Neuronal stem cell (in vitro differentiated cells): ENCODE data around the gene CISD3. TPM values are rescaled to one million over a fixed set of nuclear protein-coding genes. Genes with fewer than 3 reads are reported as not detected.

Experiments
- DNase-seq: peaks from one replicate; pipeline ENCODE4 v3.0.0-alpha.2; 2013; ENCODE audit warnings: low spot score
- H2AFZ ChIP-seq: one replicate; pipeline ENCODE4 v1.6.1; 2013; ENCODE audit warnings: mild to moderate bottlenecking, low read length, inconsistent platforms
- H2AK5ac ChIP-seq: 2 replicates; pipeline ENCODE4 v1.6.1; 2013; ENCODE audit warnings: low read depth, mild to moderate bottlenecking, inconsistent platforms, low read length, moderate library complexity, mixed read lengths
- H2BK120ac ChIP-seq: 2 replicates; pipeline ENCODE4 v1.6.1; 2013; ENCODE audit warnings: low read depth, mild to moderate bottlenecking, inconsistent platforms, low read length, moderate library complexity, mixed read lengths
- H2BK12ac ChIP-seq: one replicate; pipeline ENCODE4 v1.6.1; 2013; ENCODE audit warnings: low read length, inconsistent platforms
- H2BK15ac ChIP-seq: 2 replicates; pipeline ENCODE4 v1.6.1; 2013; ENCODE audit warnings: mild to moderate bottlenecking, low read length, inconsistent platforms, mixed read lengths
- H2BK5ac ChIP-seq: one replicate; pipeline ENCODE4 v1.6.1; 2013; ENCODE audit warnings: inconsistent platforms, mild to moderate bottlenecking, low read length, moderate library complexity
- H3K14ac ChIP-seq: one replicate; pipeline ENCODE4 v1.6.1; 2013; ENCODE audit warnings: low read length, inconsistent platforms
- H3K18ac ChIP-seq: 2 replicates; pipeline ENCODE4 v1.6.1; 2013; ENCODE audit warnings: low read length, inconsistent platforms
- H3K23ac ChIP-seq: 2 replicates; pipeline ENCODE4 v1.6.1; 2013; ENCODE audit warnings: low read depth, mild to moderate bottlenecking, mixed read lengths, low read length, inconsistent platforms; ENCODE audit not compliant: poor library complexity
- H3K27ac ChIP-seq: replicated peaks from 3 replicates; pipeline ENCODE4 v1.5.1; 2013; ENCODE audit warnings: low read length, inconsistent platforms
- H3K27me3 ChIP-seq, 3 experiments: 2 replicates each; pipeline ENCODE4 v1.6.1; 2013; ENCODE audit warnings: low read length in 3 of 3, mild to moderate bottlenecking in 2 of 3, inconsistent platforms in 1 of 3, low read depth in 1 of 3, mixed read lengths in 1 of 3, moderate library complexity in 1 of 3; ENCODE audit not compliant: control insufficient read depth in 3 of 3, insufficient read depth in 3 of 3
- H3K36me3 ChIP-seq, 2 donors: replicated peaks in 1 of 2; 2 replicates each; pipeline ENCODE4 v1.6.1; 2013; ENCODE audit warnings: low read length in 2 of 2; ENCODE audit not compliant: control insufficient read depth in 2 of 2, insufficient read depth in 2 of 2
- H3K4ac ChIP-seq: 2 replicates; pipeline ENCODE4 v1.6.1; 2013; ENCODE audit warnings: inconsistent platforms, mild to moderate bottlenecking, low read length, moderate library complexity
- H3K4me1 ChIP-seq, 2 donors: 1 replicate in 1 of 2; 2 replicates in 1 of 2; pipeline ENCODE4 v1.6.1; 2013; ENCODE audit warnings: low read length in 2 of 2, low read depth in 1 of 2; ENCODE audit not compliant: control insufficient read depth in 2 of 2, insufficient read depth in 1 of 2
- H3K4me2 ChIP-seq: one replicate; pipeline ENCODE4 v1.6.1; 2013; ENCODE audit warnings: mild to moderate bottlenecking, low read length, inconsistent platforms; ENCODE audit not compliant: insufficient read depth, poor library complexity, severe bottlenecking
- H3K4me3 ChIP-seq, 2 donors: 2 replicates each; pipeline ENCODE4 v1.5.1; 2013; ENCODE audit warnings: low read length in 2 of 2, mild to moderate bottlenecking in 2 of 2, inconsistent platforms in 1 of 2, moderate library complexity in 1 of 2
- H3K79me1 ChIP-seq: one replicate; pipeline ENCODE4 v1.6.1; 2013; ENCODE audit warnings: low read depth, mild to moderate bottlenecking, inconsistent platforms, low read length, moderate library complexity
- H3K9ac ChIP-seq: one replicate; pipeline ENCODE4 v1.6.1; 2013; ENCODE audit warnings: mild to moderate bottlenecking, low read depth, low read length, inconsistent platforms; ENCODE audit not compliant: poor library complexity
- H3K9me3 ChIP-seq, 2 donors: replicated peaks in 1 of 2; 2 replicates each; pipeline versions ENCODE3 to v1.6.1; 2013; ENCODE audit warnings: low read length in 2 of 2, mild to moderate bottlenecking in 2 of 2, inconsistent platforms in 1 of 2, low read depth in 1 of 2, mixed read lengths in 1 of 2, moderate library complexity in 1 of 2; ENCODE audit not compliant: control insufficient read depth in 2 of 2, insufficient read depth in 1 of 2
- H4K8ac ChIP-seq: one replicate; pipeline ENCODE4 v1.6.1; 2013; ENCODE audit warnings: low read depth, mild to moderate bottlenecking, inconsistent platforms, low read length, moderate library complexity
- H4K91ac ChIP-seq: one replicate; pipeline ENCODE4 v1.6.1; 2013; ENCODE audit warnings: low read length, low read depth, mild to moderate bottlenecking, inconsistent platforms; ENCODE audit not compliant: poor library complexity
- WGBS, 2 donors: extraction: QIAGEN DNeasy Blood & Tissue Kit; methylation state at CpG; one replicate each; pipeline ENCODE4 v1.1.7; 2013; ENCODE audit warnings: missing lambda C conversion rate in 2 of 2, mixed read lengths in 1 of 2; ENCODE audit not compliant: insufficient read length in 2 of 2, insufficient replicate concordance in 1 of 2; ENCODE audit errors: extremely low coverage in 2 of 2; 5-methylcytosine and 5-hydroxymethylcytosine counted together
- polyA plus RNA-seq, 2 experiments: library from polyadenylated mRNA; stranded (reverse); fragments of 200-250 nt; gene quantifications; one replicate each; pipeline ENCODE4 v1.2.3, GENCODE V29; 2013

CISD3 gene
- polyA plus RNA-seq (2013, experiment 1 of 2), result 4.7 TPM
- 4.8 TPM for polyA plus RNA-seq (2013, experiment 2 of 2)

- H3K4me1 ChIP-seq, result peaks cover 9 to 12% of the 10 kb centered on the region in 2 donors
- H2BK15ac ChIP-seq, result no peak within 1 kb of the TSS
- H3K9me3 ChIP-seq, result no peaks in the 10 kb centered on the region
- peaks cover 17 to 49% of the 10 kb centered on the region in 2 donors for H3K36me3 ChIP-seq
- H2BK120ac ChIP-seq, result no peak within 1 kb of the TSS
- peak within 1 kb of the TSS; percentile 89 for H3K4me2 ChIP-seq
- H3K27me3 ChIP-seq, result no peaks in the 10 kb centered on the region
- peak; percentile 84 for DNase-seq
- H3K4me3 ChIP-seq, result peak within 1 kb of the TSS; percentile 53 to 82
- H4K91ac ChIP-seq, result no peak within 1 kb of the TSS
- peak within 1 kb of the TSS; percentile 88 for H2AFZ ChIP-seq
- peak within 1 kb of the TSS; percentile 86 for H3K4ac ChIP-seq
- no peak within 1 kb of the TSS for H2BK5ac ChIP-seq
- no peaks in the 10 kb centered on the region for H3K79me1 ChIP-seq
- no peak within 1 kb of the TSS for H2BK12ac ChIP-seq
- peak within 1 kb of the TSS; percentile 74 for H4K8ac ChIP-seq
- H3K18ac ChIP-seq, result peak within 1 kb of the TSS; percentile 91
- H3K14ac ChIP-seq, result peak within 1 kb of the TSS; percentile 99
- H3K27ac ChIP-seq, result peak within 1 kb of the TSS; percentile 54
- H2AK5ac ChIP-seq, result peak within 1 kb of the TSS; percentile 28
- no peak within 1 kb of the TSS for H3K23ac ChIP-seq
- no CpG with 5 or more reads among the region's 92 CpGs for WGBS, 2 donors
- H3K9ac ChIP-seq, result peak within 1 kb of the TSS; percentile 94
Observed at GRCh38 chr17:38729886-38730525, at the start of gene CISD3. Gene CISD3 (plus strand): TSS chr17:38730341. CDS start chr17:38730359, 18 bp downstream.

DNA sequence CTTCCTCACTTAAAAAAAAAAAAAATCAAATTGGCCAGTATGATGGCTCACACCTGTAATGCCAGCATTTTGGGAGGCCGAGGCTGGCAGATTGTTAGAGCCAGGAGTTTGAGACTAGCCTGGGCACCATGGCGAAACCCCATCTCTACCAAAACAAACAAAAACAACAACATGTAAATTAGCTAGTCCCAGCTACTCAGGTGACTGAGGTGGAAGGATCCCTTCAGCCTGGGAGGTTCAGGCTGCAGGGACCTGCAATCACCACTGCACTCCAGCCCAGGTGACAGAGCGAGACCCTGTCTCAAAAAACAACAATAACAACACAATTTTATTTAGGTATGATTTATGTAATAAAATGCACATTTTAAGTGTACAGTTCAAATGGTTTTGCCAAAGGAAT is 49.0 kb upstream of the CISD3 start:
- no peak overlapping the region for H3K4ac ChIP-seq
- no peak overlapping the region for H3K27ac ChIP-seq
- no peak overlapping the region for H2BK5ac ChIP-seq
- no peak for DNase-seq
- no peaks in the 10 kb centered on the region for H3K36me3 ChIP-seq
- no peak overlapping the region for H3K23ac ChIP-seq
- no CpG with 5 or more reads among the region's 3 CpGs for WGBS, 2 donors
- H3K14ac ChIP-seq, result no peak overlapping the region
- no peaks in the 10 kb centered on the region for H3K79me1 ChIP-seq
- H2AK5ac ChIP-seq, result no peak overlapping the region
- no peak overlapping the region for H2BK12ac ChIP-seq
- H3K9ac ChIP-seq, result no peak overlapping the region
- H3K4me1 ChIP-seq, result no peaks in the 10 kb centered on the region
- H2BK15ac ChIP-seq, result no peak overlapping the region
- H4K8ac ChIP-seq, result no peak overlapping the region
- no peak overlapping the region for H3K4me3 ChIP-seq
- no peak overlapping the region for H3K18ac ChIP-seq
- no peak overlapping the region for H3K4me2 ChIP-seq
- no peak overlapping the region for H4K91ac ChIP-seq
- no peaks in the 10 kb centered on the region for H3K9me3 ChIP-seq
- H2AFZ ChIP-seq, result no peak overlapping the region
- H2BK120ac ChIP-seq, result no peak overlapping the region
- H3K27me3 ChIP-seq, result peaks cover 0 to 2% (median 0%) of the 10 kb centered on the region in 3 experiments

- no peak overlapping the region for H4K8ac ChIP-seq
- no peak overlapping the region for H2BK15ac ChIP-seq
- H4K91ac ChIP-seq, result no peak overlapping the region
- WGBS, 2 donors, result no CpG with 5 or more reads among the region's 12 CpGs
- H3K4me3 ChIP-seq, result no peak overlapping the region
- H2BK120ac ChIP-seq, result no peak overlapping the region
- no peak overlapping the region for H3K27ac ChIP-seq
- no peak overlapping the region for H2AK5ac ChIP-seq
- peak overlapping the region; percentile 17 for H3K23ac ChIP-seq
- H3K14ac ChIP-seq, result no peak overlapping the region
- no peak for DNase-seq
- peak overlapping the region; percentile 55 for H2AFZ ChIP-seq
- H3K9ac ChIP-seq, result no peak overlapping the region
- H3K4ac ChIP-seq, result no peak overlapping the region
- H3K27me3 ChIP-seq, result no peaks in the 10 kb centered on the region
- no peak overlapping the region for H2BK12ac ChIP-seq
- no peak overlapping the region for H3K18ac ChIP-seq
- H3K36me3 ChIP-seq, result no peaks in the 10 kb centered on the region
- H2BK5ac ChIP-seq, result no peak overlapping the region
- no peaks in the 10 kb centered on the region for H3K9me3 ChIP-seq
- H3K79me1 ChIP-seq, result no peaks in the 10 kb centered on the region
- H3K4me2 ChIP-seq, result no peak overlapping the region
- H3K4me1 ChIP-seq, result no peaks in the 10 kb centered on the region
Observed at GRCh38 chr17:38685491-38685890, 44.6 kb upstream of the CISD3 start.

DNA sequence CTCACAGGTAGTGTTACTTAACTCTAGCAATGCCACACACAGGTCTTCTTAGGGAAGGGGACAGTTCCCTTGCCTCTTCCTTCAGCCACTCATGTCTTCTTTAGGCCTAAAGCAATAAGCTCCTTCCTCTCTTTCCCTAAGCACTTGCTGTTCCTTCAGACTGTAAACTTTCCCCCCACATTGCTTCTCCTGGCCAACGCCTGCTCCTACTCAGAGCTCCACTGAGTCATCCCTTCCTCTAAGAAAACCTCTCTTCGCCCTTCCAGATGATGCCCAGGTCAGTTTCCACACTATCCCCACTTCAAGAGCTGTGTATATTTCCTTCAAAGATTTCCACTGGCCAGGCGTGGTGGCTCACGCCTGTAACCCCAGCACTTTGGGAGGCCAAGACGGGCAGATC is 42.9 kb upstream of the CISD3 start:
- Histone ChIP-seq H2AFZ (no peak overlapping the region), H4K8ac (no peak overlapping the region)
- no CpG with 5 or more reads among the region's 5 CpGs for WGBS, 2 donors

More for the DNA sequence above, 42.9 kb upstream of the CISD3 start:
- Histone ChIP-seq H3K36me3 (no peaks in the 10 kb centered on the region), H3K27ac (no peak overlapping the region), H2AK5ac (no peak overlapping the region), H2BK5ac (no peak overlapping the region), H3K23ac (no peak overlapping the region), H3K9ac (no peak overlapping the region), H3K4ac (no peak overlapping the region), H3K79me1 (no peaks in the 10 kb centered on the region), H3K18ac (no peak overlapping the region), H3K4me2 (no peak overlapping the region), H3K9me3 (no peaks in the 10 kb centered on the region), H3K4me3 (no peak overlapping the region), H4K91ac (no peak overlapping the region), H2BK15ac (no peak overlapping the region), H3K27me3 (no peaks in the 10 kb centered on the region), H2BK12ac (no peak overlapping the region), H3K14ac (no peak overlapping the region), H2BK120ac (no peak overlapping the region), H3K4me1 (no peaks in the 10 kb centered on the region)
- DNase-seq, result no peak
